Vagina (tissue), 2 donors: Measurements from ENCODE around the gene SNX21.
"Not testable (repeated sequence)": the region's sequence is repeated elsewhere in the genome, so short reads cannot be mapped to it uniquely, and the experiment has no call there.

Source experiments
- POLR2A ChIP-seq, 2 donors: fragments of 450-650 bp; IDR thresholded peaks; one replicate each; pipeline ENCODE4 v1.6.1; 2017; ENCODE audit warnings: antibody characterized with exemption in 2 of 2, mild to moderate bottlenecking in 2 of 2, moderate library complexity in 2 of 2
- POLR2AphosphoS5 ChIP-seq, 2 donors: sonication (generic); formaldehyde crosslinking; IDR thresholded peaks; one replicate each; pipeline ENCODE4 v1.9.0; 2017; ENCODE audit warnings: antibody characterized with exemption in 2 of 2, mild to moderate bottlenecking in 2 of 2, low read depth in 1 of 2; ENCODE audit not compliant: insufficient read depth in 1 of 2
- TF ChIP-seq, protein P1 (sequence below), 3 experiments: fragments of 450-650 bp in 2 of 3; fragments of 200-600 bp in 1 of 3; sonication (generic) in 1 of 3; IDR thresholded peaks; one replicate each; pipeline ENCODE4 v1.5.1; 2017 to 2019; ENCODE audit warnings: antibody characterized with exemption in 3 of 3, mild to moderate bottlenecking in 2 of 3, moderate library complexity in 2 of 3

DNA sequence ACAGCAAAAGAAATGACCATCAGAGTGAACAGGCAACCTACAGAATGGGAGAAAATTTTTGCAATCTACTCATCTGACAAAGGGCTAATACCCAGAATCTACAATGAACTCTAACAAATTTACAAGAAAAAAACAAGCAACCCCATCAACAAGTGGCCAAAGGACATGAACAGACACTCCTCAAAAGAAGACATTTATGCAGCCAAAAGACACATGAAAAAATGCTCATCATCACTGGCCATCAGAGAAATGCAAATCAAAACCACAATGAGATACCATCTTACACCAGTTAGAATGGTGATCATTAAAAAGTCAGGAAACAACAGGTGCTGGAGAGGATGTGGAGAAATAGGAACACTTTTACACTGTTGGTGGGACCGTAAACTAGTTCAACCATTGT is 36.1 kb upstream of the SNX21 start:
- TF ChIP-seq, protein P1, sequence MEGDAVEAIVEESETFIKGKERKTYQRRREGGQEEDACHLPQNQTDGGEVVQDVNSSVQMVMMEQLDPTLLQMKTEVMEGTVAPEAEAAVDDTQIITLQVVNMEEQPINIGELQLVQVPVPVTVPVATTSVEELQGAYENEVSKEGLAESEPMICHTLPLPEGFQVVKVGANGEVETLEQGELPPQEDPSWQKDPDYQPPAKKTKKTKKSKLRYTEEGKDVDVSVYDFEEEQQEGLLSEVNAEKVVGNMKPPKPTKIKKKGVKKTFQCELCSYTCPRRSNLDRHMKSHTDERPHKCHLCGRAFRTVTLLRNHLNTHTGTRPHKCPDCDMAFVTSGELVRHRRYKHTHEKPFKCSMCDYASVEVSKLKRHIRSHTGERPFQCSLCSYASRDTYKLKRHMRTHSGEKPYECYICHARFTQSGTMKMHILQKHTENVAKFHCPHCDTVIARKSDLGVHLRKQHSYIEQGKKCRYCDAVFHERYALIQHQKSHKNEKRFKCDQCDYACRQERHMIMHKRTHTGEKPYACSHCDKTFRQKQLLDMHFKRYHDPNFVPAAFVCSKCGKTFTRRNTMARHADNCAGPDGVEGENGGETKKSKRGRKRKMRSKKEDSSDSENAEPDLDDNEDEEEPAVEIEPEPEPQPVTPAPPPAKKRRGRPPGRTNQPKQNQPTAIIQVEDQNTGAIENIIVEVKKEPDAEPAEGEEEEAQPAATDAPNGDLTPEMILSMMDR (IDR thresholded peaks at IDR 0.05), result not testable (repeated sequence)
- not testable (repeated sequence) for TF ChIP-seq POLR2A (IDR thresholded peaks at IDR 0.05); POLR2AphosphoS5 (IDR thresholded peaks at IDR 0.05; ENCODE audit: insufficient read depth in 1 of 2, low read depth in 1 of 2)
